K562 (cell line): ENCODE data around the gene COPG2. TPM values are rescaled to one million over a fixed set of nuclear protein-coding genes. Genes with fewer than 3 reads are reported as not detected.

Experiments
- ATAC-seq: fragments of 200-7000 bp; cut with Tn5 transposase; 3 replicates; pipeline ENCODE4 v1.9.1; 2020; ENCODE audit warnings: moderate library complexity
- BruUV-seq: library from RNA; stranded (reverse); fragments of 400-500 nt; replicated peaks from 2 replicates; lab custom pipeline; 2021; lab: Mats Ljungman, UMichigan
- CTCF ChIA-PET: fragments of 300-600 bp; formaldehyde crosslinking; extraction: SDS; loops from one replicate; lab custom pipeline; 2021; ENCODE audit warnings: low intra/inter-chr PET ratio; lab: Yijun Ruan, JAX
- POLR2A ChIA-PET: fragments of 300-600, 350-650 bp; sonication (Branson Sonifier 250); formaldehyde crosslinking; extraction: SDS; loops from one replicate; lab custom pipeline; 2021; ENCODE audit warnings: antibody characterized with exemption, inconsistent platforms; lab: Yijun Ruan, JAX
- DNase-seq, 4 experiments: peaks; one replicate each; pipeline versions ENCODE4 v3.0.0 to v3.0.0-alpha.2; 2011 to 2018; ENCODE audit warnings: low spot score in 3 of 4, mixed read lengths in 3 of 4; ENCODE audit errors: extremely low read depth in 1 of 4
- FAIRE-seq: peaks from 2 replicates; lab custom pipeline; 2011; peaks lifted over from hg19 to GRCh38; lab: Jason Lieb, UNC
- H2AFZ ChIP-seq: 2 replicates; pipeline ENCODE4 v1.6.0; 2011; ENCODE audit warnings: low read depth, low read length, control low read depth, inconsistent platforms
- H3K27ac ChIP-seq: fragments of 200-600 bp; 3 replicates; pipeline ENCODE4 v1.8.0; 2011; ENCODE audit warnings: low read depth, mild to moderate bottlenecking, control low read depth, inconsistent platforms, low read length, moderate library complexity, mixed read lengths; ENCODE audit errors: extremely low read depth
- H3K27me3 ChIP-seq, 2 experiments: fragments of 300-600 bp in 1 of 2; 2 replicates in 1 of 2; 3 replicates in 1 of 2; pipeline versions ENCODE4 v1.6.0 to v1.8.0; 2011; ENCODE audit warnings: inconsistent platforms in 2 of 2, low read length in 2 of 2, mild to moderate bottlenecking in 1 of 2, mixed read lengths in 1 of 2, moderate library complexity in 1 of 2; ENCODE audit not compliant: control insufficient read depth in 2 of 2, insufficient read depth in 2 of 2
- H3K36me3 ChIP-seq: fragments of 300-600 bp; 3 replicates; pipeline ENCODE4 v1.8.0; 2011; ENCODE audit warnings: mild to moderate bottlenecking, low read length, inconsistent platforms; ENCODE audit not compliant: control insufficient read depth, insufficient read depth
- H3K4me1 ChIP-seq, 2 experiments: fragments of 200-600 bp in 1 of 2; replicated peaks in 1 of 2; 2 replicates in 1 of 2; 3 replicates in 1 of 2; pipeline versions ENCODE4 v1.5.1 to v1.8.0; 2011; ENCODE audit warnings: inconsistent platforms in 2 of 2, low read length in 2 of 2, mild to moderate bottlenecking in 1 of 2, mixed read lengths in 1 of 2, moderate library complexity in 1 of 2; ENCODE audit not compliant: control insufficient read depth in 2 of 2, insufficient read depth in 2 of 2
- H3K4me2 ChIP-seq: 2 replicates; pipeline ENCODE4 v1.6.1; 2011; ENCODE audit warnings: low read length, control low read depth, inconsistent platforms, mixed read lengths; ENCODE audit not compliant: insufficient read depth
- H3K4me3 ChIP-seq: fragments of 200-600 bp; sonication (generic), shearing (Covaris generic); 2 replicates; pipeline ENCODE4 v1.5.1; 2016; ENCODE audit warnings: control low read depth, inconsistent platforms
- H3K79me2 ChIP-seq: fragments of 200-600 bp; 3 replicates; pipeline ENCODE4 v1.8.0; 2011; ENCODE audit warnings: low read length, inconsistent platforms; ENCODE audit not compliant: control insufficient read depth, insufficient read depth
- H3K9ac ChIP-seq, 2 experiments: 2 replicates each; pipeline versions ENCODE4 v1.6.0 to v1.6.1; 2011; ENCODE audit warnings: low read depth in 2 of 2, low read length in 2 of 2, control low read depth in 1 of 2, inconsistent platforms in 1 of 2, mild to moderate bottlenecking in 1 of 2, mixed read lengths in 1 of 2; ENCODE audit not compliant: insufficient read depth in 1 of 2
- H3K9me1 ChIP-seq: one replicate; pipeline ENCODE4 v1.6.0; 2011; ENCODE audit warnings: inconsistent platforms, mild to moderate bottlenecking, low read length, moderate library complexity; ENCODE audit not compliant: control insufficient read depth, insufficient read depth
- H3K9me3 ChIP-seq: replicated peaks from 2 replicates; pipeline ENCODE4 v1.5.1; 2011; ENCODE audit warnings: low read depth, low read length, inconsistent platforms; ENCODE audit not compliant: control insufficient read depth, insufficient read depth
- H4K20me1 ChIP-seq: replicated peaks from 2 replicates; pipeline ENCODE4 v1.6.1; 2011; ENCODE audit warnings: low read length, inconsistent platforms, mixed read lengths; ENCODE audit not compliant: control insufficient read depth, insufficient read depth
- ARID1B ChIP-seq: fragments of 450-650 bp; IDR thresholded peaks from 2 replicates; pipeline ENCODE4 v1.6.1; 2016; ENCODE audit warnings: antibody characterized with exemption, mild to moderate bottlenecking, inconsistent platforms
- C11orf30 ChIP-seq: fragments of 450-650 bp; IDR thresholded peaks from 2 replicates; pipeline ENCODE4 v1.6.1; 2016; ENCODE audit warnings: low read depth, mild to moderate bottlenecking
- NCOA4 ChIP-seq: fragments of 450-650 bp; IDR thresholded peaks from 2 replicates; pipeline ENCODE4 v1.6.1; 2018; ENCODE audit warnings: mild to moderate bottlenecking; ENCODE audit not compliant: partially characterized antibody
- POLR2A ChIP-seq: fragments of 450-650 bp; conservative IDR thresholded peaks from 2 replicates; pipeline ENCODE4 v1.6.1; 2016
- PURB ChIP-seq: sonication (generic); formaldehyde crosslinking; IDR thresholded peaks from 2 replicates; pipeline ENCODE4 v1.9.0; 2021; ENCODE audit warnings: low read depth, mild to moderate bottlenecking, missing genetic modification reagents
- ZBTB26 ChIP-seq: fragments of 450-650 bp; formaldehyde crosslinking; IDR thresholded peaks from 2 replicates; pipeline ENCODE4 v1.4.0; 2022; ENCODE audit warnings: missing genetic modification characterization
- WGBS: fragments of 100-300 bp; shearing (Covaris generic); methylation state at CpG from one replicate; pipeline ENCODE4 v1.1.6; 2016; ENCODE audit warnings: low coverage, mixed read lengths; ENCODE audit not compliant: insufficient coverage; ENCODE audit errors: missing lambda C conversion rate; 5-methylcytosine and 5-hydroxymethylcytosine counted together
- in situ Hi-C: fragments of 300-500 bp; cut with MboI; formaldehyde crosslinking; loops from 4 replicates; pipeline ENCODE4 v1.15.0; 2018; ENCODE audit warnings: inconsistent platforms, mixed read lengths
- intact Hi-C: fragments of 100-400 bp; cut with micrococcal nuclease; formaldehyde crosslinking; loops from 2 replicates; pipeline ENCODE4 v1.14.2; 2022
- polyA plus RNA-seq, 8 experiments: library from polyadenylated mRNA; depleted of rRNA in 4 of 8; stranded (reverse) in 5 of 8; unstranded in 3 of 8; fragments of >200 nt; fragmentation: Nextera tagmentation in 2 of 8; fragmentation: Illumina TruSeq in 1 of 8; extraction: Ambion mirVana in 2 of 8; extraction: Trizol in 1 of 8; gene quantifications; 2 replicates each; pipeline versions ENCODE4 v1.2.1 to v1.2.3, GENCODE V29; 2011 to 2014; ENCODE audit warnings: inconsistent platforms in 1 of 8, missing spikeins in 1 of 8
- total RNA-seq, 7 experiments: library from RNA; depleted of rRNA in 6 of 7; stranded (reverse); fragments of >200 nt in 6 of 7; fragmentation: Illumina TruSeq in 2 of 7; extraction: Trizol in 2 of 7; gene quantifications; 2 replicates each; pipeline versions ENCODE4 v1.2.1 to v1.2.3, GENCODE V29; 2011 to 2021; ENCODE audit warnings: low replicate concordance in 1 of 7
- TF ChIP-seq, protein P1 (sequence below): sonication (generic); formaldehyde crosslinking; IDR thresholded peaks from 2 replicates; pipeline ENCODE4 v1.8.0; 2022; ENCODE audit warnings: mild to moderate bottlenecking, missing genetic modification reagents

Gene COPG2
- total and polyA plus RNA-seq, 9 of the 15 experiments (the other 6 are each of a cell fraction or from before 2014, with no cell fraction given) = 6.6 to 104 (median 32.5) TPM

- Histone ChIP-seq H3K9me1 (no peaks in the 10 kb centered on the region), H3K36me3 (no peaks in the 10 kb centered on the region; the same call in 2 of the 3 replicates), H3K4me2 (peak overlapping the region; percentile 32; the same call in 1 of the 2 replicates), H3K4me1 (peaks cover 0 to 4% of the 10 kb centered on the region in 2 experiments; a peak in 2 of 5 replicates), H3K4me3 (no peak overlapping the region), H3K27me3 (no peaks in the 10 kb centered on the region), H3K9me3 (no peaks in the 10 kb centered on the region), H3K79me2 (no peaks in the 10 kb centered on the region), H4K20me1 (no peaks in the 10 kb centered on the region; the same call in 1 of the 2 replicates), H2AFZ (no peak overlapping the region), H3K9ac (no peak overlapping the region), H3K27ac (no peak overlapping the region)
- DNase-seq (peak; percentile 12 to 36 (median 30)), ATAC-seq (peak; percentile 72), FAIRE-seq (no peak)
- POLR2A ChIA-PET = no interaction called here
- intact Hi-C loops = no loop called here
- CTCF ChIA-PET = no interaction called here
- in situ Hi-C loops = no loop called here
- BruUV-seq = no TSS peak
- WGBS = 20% methylated on average over 5 of the region's 5 CpGs
- TF ChIP-seq PURB (CRISPR knock-in tag) (no peak), POLR2A (no peak), ZBTB26 (CRISPR knock-in tag) (0 out of 2 replicates have a peak, but pooled peaks have one; percentile 66), NCOA4 (peak; percentile 17), ARID1B (peak; percentile 31), C11orf30 (peak; percentile 77)
- TF ChIP-seq, protein P1, sequence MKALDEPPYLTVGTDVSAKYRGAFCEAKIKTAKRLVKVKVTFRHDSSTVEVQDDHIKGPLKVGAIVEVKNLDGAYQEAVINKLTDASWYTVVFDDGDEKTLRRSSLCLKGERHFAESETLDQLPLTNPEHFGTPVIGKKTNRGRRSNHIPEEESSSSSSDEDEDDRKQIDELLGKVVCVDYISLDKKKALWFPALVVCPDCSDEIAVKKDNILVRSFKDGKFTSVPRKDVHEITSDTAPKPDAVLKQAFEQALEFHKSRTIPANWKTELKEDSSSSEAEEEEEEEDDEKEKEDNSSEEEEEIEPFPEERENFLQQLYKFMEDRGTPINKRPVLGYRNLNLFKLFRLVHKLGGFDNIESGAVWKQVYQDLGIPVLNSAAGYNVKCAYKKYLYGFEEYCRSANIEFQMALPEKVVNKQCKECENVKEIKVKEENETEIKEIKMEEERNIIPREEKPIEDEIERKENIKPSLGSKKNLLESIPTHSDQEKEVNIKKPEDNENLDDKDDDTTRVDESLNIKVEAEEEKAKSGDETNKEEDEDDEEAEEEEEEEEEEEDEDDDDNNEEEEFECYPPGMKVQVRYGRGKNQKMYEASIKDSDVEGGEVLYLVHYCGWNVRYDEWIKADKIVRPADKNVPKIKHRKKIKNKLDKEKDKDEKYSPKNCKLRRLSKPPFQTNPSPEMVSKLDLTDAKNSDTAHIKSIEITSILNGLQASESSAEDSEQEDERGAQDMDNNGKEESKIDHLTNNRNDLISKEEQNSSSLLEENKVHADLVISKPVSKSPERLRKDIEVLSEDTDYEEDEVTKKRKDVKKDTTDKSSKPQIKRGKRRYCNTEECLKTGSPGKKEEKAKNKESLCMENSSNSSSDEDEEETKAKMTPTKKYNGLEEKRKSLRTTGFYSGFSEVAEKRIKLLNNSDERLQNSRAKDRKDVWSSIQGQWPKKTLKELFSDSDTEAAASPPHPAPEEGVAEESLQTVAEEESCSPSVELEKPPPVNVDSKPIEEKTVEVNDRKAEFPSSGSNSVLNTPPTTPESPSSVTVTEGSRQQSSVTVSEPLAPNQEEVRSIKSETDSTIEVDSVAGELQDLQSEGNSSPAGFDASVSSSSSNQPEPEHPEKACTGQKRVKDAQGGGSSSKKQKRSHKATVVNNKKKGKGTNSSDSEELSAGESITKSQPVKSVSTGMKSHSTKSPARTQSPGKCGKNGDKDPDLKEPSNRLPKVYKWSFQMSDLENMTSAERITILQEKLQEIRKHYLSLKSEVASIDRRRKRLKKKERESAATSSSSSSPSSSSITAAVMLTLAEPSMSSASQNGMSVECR (CRISPR knock-in tag) = no peak
Observed at GRCh38 chr7:130524628-130525027, 143.9 kb downstream of the COPG2 start.
